Kidney capillary endothelial cell (primary cell): ENCODE results near the gene LHX3.
A peak's percentile ranks its signal among the peaks of the same experiment; 100 is the strongest.

Source experiments
- DNase-seq: peaks from one replicate; pipeline ENCODE4 v3.0.0-alpha.2; 2018; ENCODE audit warnings: low spot score

The LHX3 gene

GRCh38 chr9:136177224-136177623, 27.7 kb downstream of the LHX3 start:
- no peak for DNase-seq

- DNase-seq: no peak
Observed at GRCh38 chr9:136175616-136176197, 29.2 kb downstream of the LHX3 start.

- DNase-seq: no peak
Observed at GRCh38 chr9:136174779-136175615, 29.9 kb downstream of the LHX3 start.

DNA sequence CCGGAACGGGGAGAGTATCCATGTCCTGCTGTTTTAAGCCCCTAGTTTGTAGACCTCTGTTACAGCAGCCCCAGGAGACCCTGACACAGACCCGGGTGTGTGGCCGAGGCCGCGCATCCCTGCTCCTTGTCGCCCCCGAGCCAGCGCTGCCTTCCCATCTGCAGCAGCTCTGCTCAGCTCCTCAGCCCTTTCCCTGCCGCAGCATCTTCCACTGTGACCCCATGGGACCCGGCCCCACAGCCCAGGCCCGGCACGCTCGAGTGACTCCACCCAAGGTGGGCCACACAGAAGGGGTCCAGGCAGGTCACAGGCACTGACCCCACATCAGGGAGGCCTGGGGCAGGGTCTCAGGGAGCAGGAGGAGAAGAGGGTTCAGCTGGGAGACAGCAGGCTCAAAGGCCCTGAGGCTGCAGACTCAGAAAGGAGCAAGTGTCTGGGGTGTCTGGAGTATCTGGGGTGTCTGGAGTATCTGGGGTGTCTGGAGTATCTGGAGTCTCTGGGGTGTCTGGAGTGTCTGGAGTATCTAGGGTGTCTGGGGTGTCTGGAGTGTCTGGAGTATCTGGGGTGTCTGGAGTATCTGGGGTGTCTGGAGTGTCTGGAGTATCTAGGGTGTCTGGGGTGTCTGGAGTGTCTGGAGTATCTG, 31.2 kb downstream of the LHX3 start:
- DNase-seq: no peak

DNA sequence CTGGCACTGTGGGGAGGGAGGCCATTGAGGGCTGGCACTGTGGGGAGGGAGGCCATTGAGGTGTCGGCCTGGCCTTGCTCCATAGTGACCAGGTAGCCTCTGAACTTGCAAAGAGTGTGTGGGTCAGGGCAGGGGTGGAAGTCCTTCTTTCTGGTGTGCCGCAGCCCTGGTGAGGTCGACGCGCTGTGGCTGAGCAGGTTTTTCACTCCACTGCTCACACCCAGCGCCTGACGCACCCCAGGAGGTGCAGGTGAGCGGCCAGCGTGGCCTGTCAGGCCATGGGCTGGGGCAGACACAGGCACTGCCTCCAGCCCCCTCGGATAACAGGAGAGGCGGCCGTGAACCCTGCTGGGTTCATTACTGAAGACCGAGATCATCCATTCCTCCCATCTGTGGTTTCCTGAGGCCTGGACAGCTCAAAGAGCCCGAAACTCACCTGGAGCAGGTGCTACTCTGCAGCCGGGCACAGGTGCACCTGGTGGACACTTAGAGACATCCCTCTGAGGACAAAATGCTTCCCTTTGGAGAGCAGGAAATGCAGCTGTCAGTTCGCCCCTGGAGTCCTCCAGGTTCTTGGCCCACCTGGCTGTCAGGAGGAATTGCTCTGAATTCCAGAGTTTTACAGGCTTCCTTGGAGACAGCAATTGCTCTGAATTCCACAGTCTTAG, 32.4 kb downstream of the LHX3 start:
- DNase-seq: no peak

- DNase-seq: no peak
Observed at GRCh38 chr9:136171801-136172411, 33.0 kb downstream of the LHX3 start.

- no peak for DNase-seq
Observed at GRCh38 chr9:136171009-136171800, 33.7 kb downstream of the LHX3 start.

DNA sequence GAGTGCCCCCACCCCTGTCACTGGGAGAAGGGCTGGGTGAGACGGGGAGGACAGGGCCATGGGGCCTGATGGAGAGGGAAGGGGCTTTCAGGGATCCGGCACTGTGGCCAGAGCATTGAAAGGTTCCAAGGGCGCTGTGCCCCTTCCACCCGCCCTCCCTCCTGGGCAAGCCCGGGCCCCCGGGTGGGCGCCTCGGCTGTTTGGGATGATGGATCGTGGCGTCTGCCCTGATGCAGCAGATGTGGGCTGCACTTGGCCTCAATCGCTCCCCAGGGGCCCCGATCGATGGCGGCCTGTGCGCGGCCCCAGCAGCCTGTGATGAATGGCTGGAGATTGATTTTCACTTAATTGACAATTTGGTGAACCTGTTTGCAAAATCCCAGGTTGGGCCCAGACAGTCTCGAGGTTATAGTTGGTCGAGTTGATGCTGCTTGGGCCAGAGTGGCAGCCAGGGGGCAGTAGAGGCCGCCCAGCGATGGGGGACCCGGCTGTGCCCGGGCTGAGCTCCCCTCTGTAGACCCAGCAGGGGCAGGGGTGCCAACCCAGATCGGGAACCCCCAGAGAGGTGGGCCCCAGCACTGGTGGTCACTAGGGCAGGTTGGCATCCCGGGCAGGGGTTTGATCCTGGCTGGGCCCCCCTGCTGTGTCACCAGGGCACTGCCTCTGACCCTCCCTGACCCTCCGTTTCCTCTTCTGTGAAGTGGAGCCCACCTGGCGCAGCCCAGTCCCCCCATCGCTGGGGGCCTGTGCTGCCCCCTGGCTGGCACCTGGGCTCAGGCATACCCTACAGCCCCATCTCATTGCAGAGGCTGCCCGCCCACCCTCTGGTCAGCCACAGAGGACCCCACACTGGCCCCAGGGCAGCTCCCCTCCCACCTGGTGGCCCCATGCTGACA, 34.7 kb downstream of the LHX3 start:
- no peak for DNase-seq

GRCh38 chr9:136169495-136169894, 35.4 kb downstream of the LHX3 start:
- no peak for DNase-seq

GRCh38 chr9:136163248-136163850, 41.6 kb downstream of the LHX3 start:
- DNase-seq: no peak

DNA sequence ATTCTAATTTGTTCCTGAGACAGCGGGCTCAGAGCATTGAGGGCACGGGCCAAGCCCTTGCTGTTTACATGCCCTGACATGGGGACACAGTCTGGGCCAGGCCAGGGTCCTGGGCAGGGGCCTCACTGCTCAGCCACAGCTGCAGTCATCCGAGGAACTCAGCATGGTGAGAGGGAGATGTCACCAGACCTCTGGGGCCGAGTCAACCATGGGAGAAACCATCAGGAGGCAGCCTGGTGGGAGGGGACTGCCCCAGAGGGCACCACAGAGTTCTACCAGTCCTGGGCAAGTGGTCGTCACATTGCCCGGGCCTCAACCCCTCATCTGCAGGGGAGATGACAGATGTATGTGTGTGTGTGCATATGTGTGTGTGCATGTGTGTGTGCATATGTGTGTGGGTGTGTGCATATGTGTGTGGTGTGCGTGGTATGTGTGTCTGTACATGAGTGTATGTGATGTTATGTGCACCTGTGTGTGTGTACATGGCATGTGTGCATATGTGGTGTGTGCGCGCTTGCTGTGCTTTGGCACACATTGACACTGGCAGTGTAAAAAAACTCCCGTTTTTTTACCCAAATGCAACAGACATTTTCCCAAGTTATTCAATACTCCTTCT, 43.8 kb downstream of the LHX3 start:
- no peak for DNase-seq

DNA sequence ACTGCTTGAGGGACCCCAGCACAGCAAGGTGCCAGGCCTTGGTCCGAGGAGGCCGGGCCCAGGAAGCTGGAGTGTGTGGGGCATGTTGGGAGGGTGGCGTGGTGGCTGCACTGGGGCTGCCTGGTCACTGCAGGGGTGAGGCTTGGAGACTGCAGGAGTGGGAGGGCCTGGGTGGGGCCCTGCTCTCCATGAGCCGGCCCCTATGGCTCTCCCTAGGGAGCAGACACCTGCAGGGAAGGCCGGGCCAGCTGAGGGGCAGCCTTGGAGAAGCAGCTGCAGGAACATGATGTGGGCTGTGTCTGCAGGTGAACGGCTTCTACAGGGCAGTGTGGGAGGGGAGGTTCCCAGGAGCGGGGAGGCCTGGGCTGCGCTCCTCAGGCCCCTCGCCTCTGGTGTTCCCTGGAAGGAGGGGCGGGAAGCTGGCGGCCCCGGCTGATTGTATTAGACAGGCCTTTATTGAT, 44.5 kb downstream of the LHX3 start:
- DNase-seq: no peak

DNA sequence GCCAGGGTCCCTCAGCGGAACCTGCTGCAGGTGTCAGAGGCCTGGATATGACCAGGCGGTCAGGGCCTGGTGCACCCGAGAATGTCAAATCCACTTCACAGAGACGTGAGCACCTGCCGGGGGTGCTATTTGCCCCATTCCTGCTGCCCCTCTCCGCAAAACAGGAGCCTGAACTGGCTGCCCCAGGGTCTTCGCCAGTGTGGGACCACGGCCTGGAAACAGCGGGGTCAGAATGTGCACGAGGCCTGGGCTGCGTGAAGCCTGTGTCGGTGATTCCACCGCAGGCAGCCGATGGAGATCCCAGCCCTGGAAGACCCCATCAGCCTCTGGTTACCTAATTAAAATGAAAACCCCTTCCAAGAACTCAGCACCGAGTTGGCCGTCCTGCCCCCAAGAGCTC, 45.1 kb downstream of the LHX3 start:
- DNase-seq: no peak

DNA sequence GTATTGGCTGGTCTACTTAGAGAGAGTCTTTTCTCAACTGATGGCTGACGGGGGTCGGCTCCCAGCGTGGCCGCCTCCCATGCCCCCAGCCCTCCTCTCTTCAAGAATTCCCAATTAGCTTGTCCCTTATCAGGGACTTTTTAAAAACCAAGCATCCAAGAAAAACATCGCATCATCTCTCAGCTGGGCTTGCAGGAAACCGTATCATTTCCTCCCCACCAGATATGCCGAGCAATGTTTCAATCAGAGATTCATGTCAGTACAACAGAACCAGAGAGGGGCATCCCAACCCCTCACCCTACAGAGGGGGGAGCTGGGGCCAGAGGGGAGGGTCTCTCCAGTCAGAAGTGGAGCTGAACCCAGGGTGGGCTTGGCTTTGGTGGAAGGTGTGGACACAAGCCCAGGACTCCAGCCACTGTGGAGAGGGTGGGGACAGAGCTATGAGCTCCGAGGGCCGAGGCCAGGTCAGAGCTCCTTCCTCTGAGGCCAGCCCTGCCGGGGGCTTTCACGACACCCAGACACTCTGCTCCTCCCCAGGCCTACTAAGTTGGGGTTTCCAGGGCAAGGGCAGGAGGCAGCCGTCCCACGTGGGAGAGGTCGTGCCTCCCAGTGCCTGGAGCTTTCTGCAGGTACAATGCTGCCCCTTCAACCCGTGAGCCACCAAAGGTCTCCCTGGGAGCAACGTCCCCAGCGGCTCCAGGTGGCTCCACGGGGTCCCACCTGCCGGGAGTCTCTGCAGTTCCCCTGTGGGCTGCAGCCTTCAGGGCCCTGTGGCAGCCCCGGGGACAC, 47.3 kb downstream of the LHX3 start:
- DNase-seq: peak; percentile 43

GRCh38 chr9:136156209-136157120, 48.5 kb downstream of the LHX3 start:
- DNase-seq: no peak

- DNase-seq: no peak
Observed at GRCh38 chr9:136155576-136155975, 49.4 kb downstream of the LHX3 start.

DNA sequence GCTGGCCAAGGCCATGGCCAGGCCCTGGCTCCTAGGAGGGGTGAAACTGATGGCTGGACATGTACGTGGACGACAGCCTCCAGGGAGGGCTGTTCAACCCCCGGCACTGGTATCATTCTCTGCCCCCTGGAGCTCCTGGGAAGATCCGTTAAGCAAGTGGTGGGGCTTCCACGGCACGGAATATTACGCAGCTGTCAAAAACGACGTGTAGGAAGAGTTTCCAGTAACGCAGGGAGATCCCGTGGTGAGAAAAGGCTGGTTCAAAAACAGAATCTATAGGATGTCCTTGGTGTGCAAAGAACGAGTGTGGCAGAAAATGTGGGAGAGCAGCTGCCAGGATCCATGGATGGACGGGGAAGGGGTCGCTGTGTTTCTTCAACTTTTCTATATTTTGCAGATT, 50.0 kb downstream of the LHX3 start:
- DNase-seq: no peak
